GM12865 (cell line): Measurements from ENCODE around the gene IRF5.
"Not testable (repeated sequence)": the region's sequence is repeated elsewhere in the genome, so short reads cannot be mapped to it uniquely, and the experiment has no call there.

ENCODE experiments used
- DNase-seq: peaks from one replicate; pipeline ENCODE4 v3.0.0; 2010; ENCODE audit warnings: low read depth
- H3K4me3 ChIP-seq: 2 replicates; pipeline ENCODE4 v1.5.1; 2011; ENCODE audit warnings: mild to moderate bottlenecking, low read depth, low read length, control low read depth
- TF ChIP-seq, protein P1 (sequence below): IDR thresholded peaks from 2 replicates; pipeline ENCODE4 v1.5.1; 2011; ENCODE audit warnings: low read length, control low read depth, low read depth, inconsistent platforms; ENCODE audit not compliant: insufficient read depth; ENCODE audit errors: missing control alignments

IRF5 gene

DNA sequence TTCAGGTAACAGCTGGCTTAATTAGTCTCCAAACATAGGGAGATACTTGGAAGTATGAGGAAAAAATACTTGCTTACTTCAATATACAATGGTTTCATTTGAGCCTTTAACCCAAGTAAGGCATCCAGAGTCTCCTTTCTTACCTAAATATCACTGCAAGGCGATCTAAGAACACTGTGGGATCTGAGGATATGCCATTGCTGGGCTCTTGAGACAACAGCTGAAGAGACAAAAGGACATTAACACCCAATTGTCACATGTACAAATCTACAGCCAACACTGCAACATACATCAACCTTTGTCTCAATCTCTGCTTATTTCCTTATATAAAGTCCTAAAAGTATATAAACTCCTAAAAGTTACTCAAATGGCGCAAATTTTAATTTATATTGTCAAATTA lies 44.4 kb downstream of the IRF5 start:
- TF ChIP-seq, protein P1, sequence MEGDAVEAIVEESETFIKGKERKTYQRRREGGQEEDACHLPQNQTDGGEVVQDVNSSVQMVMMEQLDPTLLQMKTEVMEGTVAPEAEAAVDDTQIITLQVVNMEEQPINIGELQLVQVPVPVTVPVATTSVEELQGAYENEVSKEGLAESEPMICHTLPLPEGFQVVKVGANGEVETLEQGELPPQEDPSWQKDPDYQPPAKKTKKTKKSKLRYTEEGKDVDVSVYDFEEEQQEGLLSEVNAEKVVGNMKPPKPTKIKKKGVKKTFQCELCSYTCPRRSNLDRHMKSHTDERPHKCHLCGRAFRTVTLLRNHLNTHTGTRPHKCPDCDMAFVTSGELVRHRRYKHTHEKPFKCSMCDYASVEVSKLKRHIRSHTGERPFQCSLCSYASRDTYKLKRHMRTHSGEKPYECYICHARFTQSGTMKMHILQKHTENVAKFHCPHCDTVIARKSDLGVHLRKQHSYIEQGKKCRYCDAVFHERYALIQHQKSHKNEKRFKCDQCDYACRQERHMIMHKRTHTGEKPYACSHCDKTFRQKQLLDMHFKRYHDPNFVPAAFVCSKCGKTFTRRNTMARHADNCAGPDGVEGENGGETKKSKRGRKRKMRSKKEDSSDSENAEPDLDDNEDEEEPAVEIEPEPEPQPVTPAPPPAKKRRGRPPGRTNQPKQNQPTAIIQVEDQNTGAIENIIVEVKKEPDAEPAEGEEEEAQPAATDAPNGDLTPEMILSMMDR: no peak
- no peak overlapping the region for H3K4me3 ChIP-seq
- no peak for DNase-seq

DNA sequence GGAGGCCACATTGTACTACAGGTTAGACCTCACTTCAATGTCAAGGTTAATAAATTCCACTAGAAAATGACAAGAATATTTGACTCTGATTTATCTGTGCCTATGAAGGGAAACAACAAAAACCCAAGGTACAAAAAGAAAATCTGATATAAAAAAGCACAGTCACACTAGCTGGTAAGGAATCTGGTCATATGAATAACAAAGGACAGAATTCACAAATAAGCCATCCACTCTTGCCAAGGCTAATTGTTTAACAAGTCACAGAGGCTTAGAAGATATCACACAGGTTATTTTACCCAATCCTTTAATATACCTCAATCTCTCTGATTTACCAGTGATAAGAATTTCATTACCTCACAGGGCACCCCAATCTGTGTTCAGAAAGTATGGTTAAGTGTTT lies 47.9 kb downstream of the IRF5 start:
- DNase-seq: no peak
- no peak overlapping the region for H3K4me3 ChIP-seq
- TF ChIP-seq, protein P1: no peak

DNA sequence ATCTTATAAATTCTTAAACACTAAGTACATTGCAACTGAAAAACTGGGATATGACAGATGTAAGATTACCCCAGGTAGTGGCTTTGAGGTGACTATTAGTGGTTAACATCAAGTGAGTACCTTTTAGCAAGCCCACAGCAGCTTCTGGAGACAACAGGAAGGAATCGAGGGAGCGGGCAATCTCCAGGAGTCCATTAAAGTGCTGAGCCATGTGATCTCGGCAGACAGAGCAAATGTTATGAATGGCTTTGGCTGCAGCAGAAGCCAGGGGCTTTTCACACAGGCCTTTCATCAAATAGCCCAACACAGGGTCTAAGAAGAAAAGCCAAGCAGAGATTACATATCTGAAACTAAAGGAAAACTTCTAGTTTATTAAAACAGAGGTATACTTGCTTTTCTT lies 48.9 kb downstream of the IRF5 start:
- TF ChIP-seq, protein P1: no peak
- no peak overlapping the region for H3K4me3 ChIP-seq
- no peak for DNase-seq

DNA sequence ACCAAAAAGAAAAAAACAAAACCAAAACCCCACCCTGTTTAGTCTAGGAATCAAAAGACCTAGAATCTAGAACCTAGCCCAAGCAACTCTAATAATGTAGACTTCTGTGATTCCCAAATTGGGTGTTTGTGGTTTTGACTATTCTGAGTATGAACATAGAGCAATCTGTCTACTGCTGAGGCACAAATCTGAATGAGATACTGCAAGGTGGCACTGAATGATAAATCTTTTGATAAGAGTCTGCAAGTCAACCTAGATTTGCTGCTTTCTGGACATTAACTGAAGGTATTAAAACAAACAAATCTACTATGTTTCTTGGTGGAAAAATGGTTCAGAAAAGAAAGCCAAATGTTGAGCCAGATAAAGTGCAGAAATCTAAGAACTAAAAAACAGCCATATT lies 50.6 kb downstream of the IRF5 start:
- TF ChIP-seq, protein P1: no peak
- DNase-seq: no peak
- H3K4me3 ChIP-seq: no peak overlapping the region

DNA sequence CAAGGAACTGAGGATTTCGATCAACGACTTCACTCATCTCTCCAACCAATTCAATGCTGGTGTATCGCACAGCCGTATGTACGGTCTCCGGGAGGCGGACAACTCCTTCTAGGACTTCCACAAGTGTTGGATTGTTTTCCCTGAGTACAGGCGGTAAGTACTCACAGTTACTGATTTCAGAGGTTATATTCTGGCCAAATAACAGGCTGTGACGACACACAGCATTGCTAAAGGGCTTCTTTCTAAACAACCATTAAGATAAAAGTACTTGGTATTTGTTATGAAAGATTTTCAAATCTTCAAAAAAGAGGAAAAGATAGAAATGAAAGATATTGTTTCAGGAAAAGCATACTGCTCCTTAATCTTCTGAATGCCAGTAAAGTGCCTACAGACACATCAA lies 52.2 kb downstream of the IRF5 start:
- H3K4me3 ChIP-seq: no peak overlapping the region
- no peak for DNase-seq
- TF ChIP-seq, protein P1: no peak

DNA sequence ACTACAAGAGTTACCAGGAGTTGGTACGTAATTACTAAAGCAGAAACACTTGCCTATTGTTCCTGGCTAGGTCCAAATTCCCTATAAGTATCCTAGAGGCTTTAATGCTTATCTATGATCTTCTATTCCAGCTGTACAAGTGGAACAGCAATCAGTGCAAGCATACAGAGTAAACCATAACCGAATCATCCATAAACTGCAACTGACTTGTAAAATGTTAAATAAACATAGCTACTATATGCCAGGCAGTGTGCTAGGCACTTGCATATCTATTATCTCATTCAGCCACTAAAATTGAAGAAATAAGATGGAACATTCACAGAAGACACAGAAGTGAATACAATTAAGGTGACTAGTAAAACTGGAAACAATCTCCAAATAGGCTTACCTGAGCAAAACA lies 55.7 kb downstream of the IRF5 start:
- DNase-seq: no peak
- TF ChIP-seq, protein P1: no peak

DNA sequence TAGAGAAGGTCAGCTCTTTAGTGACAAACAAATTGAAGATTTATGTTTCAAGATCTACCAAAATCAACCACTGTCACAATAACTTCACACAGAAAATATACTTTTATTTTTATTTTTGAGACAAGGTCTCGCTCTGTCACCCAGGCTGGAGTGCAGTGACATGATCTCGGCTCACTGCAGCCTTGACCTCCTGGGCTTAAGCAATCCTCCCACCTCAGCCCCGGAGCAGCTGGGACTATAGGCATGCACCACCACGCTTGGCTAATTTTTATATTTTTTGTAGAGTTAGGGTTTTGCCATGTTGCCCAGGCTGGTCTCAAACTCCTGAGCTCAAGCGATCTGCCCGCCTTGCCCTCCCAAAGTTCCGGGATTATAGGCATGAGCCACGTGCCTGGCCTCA lies 56.8 kb downstream of the IRF5 start:
- not testable (repeated sequence) for DNase-seq, H3K4me3 ChIP-seq

More for the DNA sequence above, 55.7 kb downstream of the IRF5 start:
- no peak overlapping the region for H3K4me3 ChIP-seq
